ENCODE measurements around the gene XKR3.

GRCh38 chr22:16818538-16818937, 6.7 kb downstream of the XKR3 start:
- no peak for TF ChIP-seq EZH2 (IDR thresholded peaks at IDR 0.05; ENCODE audit: low read depth, unreplicated experiment)
- TF ChIP-seq, protein P1, sequence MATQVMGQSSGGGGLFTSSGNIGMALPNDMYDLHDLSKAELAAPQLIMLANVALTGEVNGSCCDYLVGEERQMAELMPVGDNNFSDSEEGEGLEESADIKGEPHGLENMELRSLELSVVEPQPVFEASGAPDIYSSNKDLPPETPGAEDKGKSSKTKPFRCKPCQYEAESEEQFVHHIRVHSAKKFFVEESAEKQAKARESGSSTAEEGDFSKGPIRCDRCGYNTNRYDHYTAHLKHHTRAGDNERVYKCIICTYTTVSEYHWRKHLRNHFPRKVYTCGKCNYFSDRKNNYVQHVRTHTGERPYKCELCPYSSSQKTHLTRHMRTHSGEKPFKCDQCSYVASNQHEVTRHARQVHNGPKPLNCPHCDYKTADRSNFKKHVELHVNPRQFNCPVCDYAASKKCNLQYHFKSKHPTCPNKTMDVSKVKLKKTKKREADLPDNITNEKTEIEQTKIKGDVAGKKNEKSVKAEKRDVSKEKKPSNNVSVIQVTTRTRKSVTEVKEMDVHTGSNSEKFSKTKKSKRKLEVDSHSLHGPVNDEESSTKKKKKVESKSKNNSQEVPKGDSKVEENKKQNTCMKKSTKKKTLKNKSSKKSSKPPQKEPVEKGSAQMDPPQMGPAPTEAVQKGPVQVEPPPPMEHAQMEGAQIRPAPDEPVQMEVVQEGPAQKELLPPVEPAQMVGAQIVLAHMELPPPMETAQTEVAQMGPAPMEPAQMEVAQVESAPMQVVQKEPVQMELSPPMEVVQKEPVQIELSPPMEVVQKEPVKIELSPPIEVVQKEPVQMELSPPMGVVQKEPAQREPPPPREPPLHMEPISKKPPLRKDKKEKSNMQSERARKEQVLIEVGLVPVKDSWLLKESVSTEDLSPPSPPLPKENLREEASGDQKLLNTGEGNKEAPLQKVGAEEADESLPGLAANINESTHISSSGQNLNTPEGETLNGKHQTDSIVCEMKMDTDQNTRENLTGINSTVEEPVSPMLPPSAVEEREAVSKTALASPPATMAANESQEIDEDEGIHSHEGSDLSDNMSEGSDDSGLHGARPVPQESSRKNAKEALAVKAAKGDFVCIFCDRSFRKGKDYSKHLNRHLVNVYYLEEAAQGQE (IDR thresholded peaks at IDR 0.05; ENCODE audit: unreplicated experiment), result no peak
- TF ChIP-seq POLR2AphosphoS5 (IDR thresholded peaks at IDR 0.05; ENCODE audit: low read depth), result no peak
- TF ChIP-seq, protein P2, sequence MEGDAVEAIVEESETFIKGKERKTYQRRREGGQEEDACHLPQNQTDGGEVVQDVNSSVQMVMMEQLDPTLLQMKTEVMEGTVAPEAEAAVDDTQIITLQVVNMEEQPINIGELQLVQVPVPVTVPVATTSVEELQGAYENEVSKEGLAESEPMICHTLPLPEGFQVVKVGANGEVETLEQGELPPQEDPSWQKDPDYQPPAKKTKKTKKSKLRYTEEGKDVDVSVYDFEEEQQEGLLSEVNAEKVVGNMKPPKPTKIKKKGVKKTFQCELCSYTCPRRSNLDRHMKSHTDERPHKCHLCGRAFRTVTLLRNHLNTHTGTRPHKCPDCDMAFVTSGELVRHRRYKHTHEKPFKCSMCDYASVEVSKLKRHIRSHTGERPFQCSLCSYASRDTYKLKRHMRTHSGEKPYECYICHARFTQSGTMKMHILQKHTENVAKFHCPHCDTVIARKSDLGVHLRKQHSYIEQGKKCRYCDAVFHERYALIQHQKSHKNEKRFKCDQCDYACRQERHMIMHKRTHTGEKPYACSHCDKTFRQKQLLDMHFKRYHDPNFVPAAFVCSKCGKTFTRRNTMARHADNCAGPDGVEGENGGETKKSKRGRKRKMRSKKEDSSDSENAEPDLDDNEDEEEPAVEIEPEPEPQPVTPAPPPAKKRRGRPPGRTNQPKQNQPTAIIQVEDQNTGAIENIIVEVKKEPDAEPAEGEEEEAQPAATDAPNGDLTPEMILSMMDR (conservative IDR thresholded peaks at IDR 0.05; ENCODE audit: low read depth in 2 of 2), result no peak
- no peak for TF ChIP-seq EZH2phosphoT487 (IDR thresholded peaks at IDR 0.05; ENCODE audit: unreplicated experiment)
- no peak for TF ChIP-seq CREB1 (CRISPR knock-in tag; IDR thresholded peaks at IDR 0.05; ENCODE audit: low read depth)
- TF ChIP-seq STAT1 (IDR thresholded peaks at IDR 0.05; ENCODE audit: unreplicated experiment), result no peak

All from GM23338 (cell line).